B cell (primary cell): Measurements from ENCODE around the gene GATA6.

ENCODE experiments used
- CTCF ChIP-seq: fragments of 200-600 bp; IDR thresholded peaks from one replicate; pipeline ENCODE4 v1.8.0; 2022; ENCODE audit warnings: antibody characterized with exemption, mild to moderate bottlenecking
- EZH2 ChIP-seq: IDR thresholded peaks from 2 replicates; pipeline ENCODE4 v1.6.1; 2012; ENCODE audit warnings: borderline replicate concordance, low read depth, mild to moderate bottlenecking, moderate library complexity, low read length; ENCODE audit not compliant: insufficient read depth, poor library complexity, severe bottlenecking

GRCh38 chr18:22186484-22186971, 17.1 kb downstream of the GATA6 start:
- no peak for TF ChIP-seq CTCF
- TF ChIP-seq EZH2, result no peak
